OCI-M1 (cell line): ENCODE results near the gene RHOT1.
"Not testable (repeated sequence)": the region's sequence is repeated elsewhere in the genome, so short reads cannot be mapped to it uniquely, and the experiment has no call there.

Experiments used
- DNase-seq: peaks from one replicate; lab custom pipeline; 2025; lab: John Stamatoyannopoulos, UW

Gene RHOT1

GRCh38 chr17:32142038-32142856 is at the start of gene RHOT1:
Gene RHOT1, plus strand, starts transcription at chr17:32142502. Its CDS starts 191 bp downstream, at chr17:32142693.
- DNase-seq, result peak; percentile 93

DNA sequence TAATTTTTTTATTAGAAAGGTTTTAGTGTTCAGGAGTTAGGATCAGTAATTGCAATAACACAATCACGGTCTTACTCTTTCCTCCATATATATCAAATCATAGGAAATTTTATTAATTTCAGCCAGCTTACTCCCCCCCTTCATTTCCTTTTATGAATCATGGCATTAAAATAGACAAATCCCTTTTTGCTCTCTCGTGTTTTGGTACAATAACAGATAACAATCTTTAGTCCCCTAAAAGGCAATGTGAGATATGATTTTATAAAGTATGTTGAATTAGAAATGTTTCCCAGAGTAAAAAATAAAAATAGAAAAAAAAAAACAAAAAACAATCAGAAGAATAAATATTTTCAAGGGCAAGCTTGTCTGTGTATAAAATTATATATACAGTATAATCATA is 42.6 kb upstream of the RHOT1 start:
- no peak for DNase-seq

- not testable (repeated sequence) for DNase-seq
These were observed 42.0 kb upstream of the RHOT1 start for GRCh38 chr17:32100323-32100722.

- DNase-seq, result no peak
These were observed 41.2 kb upstream of the RHOT1 start for GRCh38 chr17:32100971-32101631.

DNA sequence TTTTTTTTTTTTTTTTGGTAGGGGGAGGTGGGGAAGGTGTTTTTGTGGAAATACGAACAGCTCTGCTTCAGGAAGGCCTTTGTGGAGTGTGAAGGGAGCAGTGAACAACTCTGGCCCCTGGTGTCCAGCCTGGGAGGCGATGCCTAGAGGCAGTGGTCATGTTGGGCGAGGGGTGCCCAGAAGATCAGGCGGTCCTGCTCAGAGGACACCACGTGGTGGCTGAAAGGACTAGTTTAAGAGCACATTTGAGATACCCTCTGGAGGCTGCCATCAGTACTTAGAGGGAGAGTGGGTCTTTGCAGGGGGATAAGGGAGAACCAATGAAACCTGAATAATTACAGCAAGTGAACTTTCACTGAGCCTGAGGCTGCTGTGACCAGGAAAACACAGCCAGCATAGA is 40.1 kb upstream of the RHOT1 start:
- no peak for DNase-seq

GRCh38 chr17:32102646-32103186 is 39.6 kb upstream of the RHOT1 start:
- no peak for DNase-seq

GRCh38 chr17:32103476-32104113 is 38.7 kb upstream of the RHOT1 start:
- no peak for DNase-seq

DNA sequence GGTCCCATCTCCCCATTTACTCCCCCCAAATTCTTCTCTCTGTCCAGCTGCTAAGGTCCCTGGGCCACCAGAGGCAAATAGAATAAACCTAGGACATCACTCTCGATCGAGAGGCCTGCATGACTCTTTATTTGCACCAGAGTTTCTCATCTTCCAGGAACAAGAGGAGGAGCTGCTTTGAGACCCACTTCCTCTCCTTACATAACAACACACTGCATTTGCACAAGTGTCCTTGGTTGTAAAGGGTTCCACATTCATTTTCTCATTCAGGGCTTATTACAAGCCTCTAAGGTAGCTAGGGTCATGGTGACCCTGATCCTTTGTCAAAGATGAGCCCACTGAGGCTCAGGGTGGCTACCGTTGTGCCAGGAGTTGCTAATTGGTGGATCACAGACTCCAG is 38.1 kb upstream of the RHOT1 start:
- DNase-seq, result no peak

DNA sequence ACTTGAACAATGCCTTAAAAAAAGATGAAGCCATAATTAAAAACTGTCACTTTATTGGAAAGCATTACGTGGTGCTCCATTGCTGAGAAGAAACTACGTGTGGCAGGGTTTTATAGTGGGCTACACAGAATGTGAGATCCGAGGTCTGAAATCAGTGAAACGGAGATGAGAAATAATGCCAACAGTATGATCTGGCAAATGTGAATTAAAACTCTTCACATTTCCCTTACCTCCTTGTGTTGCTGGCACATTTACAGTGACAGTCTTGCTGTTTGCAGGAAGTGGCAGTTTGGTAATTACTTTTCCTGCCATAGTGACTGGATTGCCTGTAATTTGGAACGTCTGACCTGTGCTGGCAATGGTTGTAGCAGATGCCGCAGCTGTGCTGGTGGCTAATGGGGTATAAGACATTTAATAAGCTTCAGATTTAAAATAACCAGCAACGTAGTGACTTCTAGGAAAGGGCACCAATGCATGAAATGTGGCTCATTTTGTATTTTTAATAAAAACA is 35.8 kb upstream of the RHOT1 start:
- not testable (repeated sequence) for DNase-seq

DNA sequence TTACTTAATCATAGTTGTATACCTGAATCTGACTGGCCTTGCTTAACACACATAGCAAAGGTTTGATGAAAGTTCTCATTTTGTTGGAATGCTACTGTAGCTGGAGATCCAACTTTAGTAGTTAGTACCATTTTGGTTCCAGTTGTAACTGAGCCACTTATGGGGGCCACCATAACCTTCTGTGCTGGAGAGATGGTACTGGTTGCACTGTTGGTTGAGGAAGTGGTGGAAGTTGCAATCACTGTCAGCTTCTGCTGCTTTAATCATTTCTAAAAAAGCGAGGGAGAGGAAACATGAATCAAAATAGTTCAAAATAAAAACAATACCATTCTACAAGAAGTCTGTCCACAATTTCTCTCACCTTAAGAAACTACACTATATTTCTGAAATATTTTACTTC is 35.1 kb upstream of the RHOT1 start:
- DNase-seq, result not testable (repeated sequence)

DNA sequence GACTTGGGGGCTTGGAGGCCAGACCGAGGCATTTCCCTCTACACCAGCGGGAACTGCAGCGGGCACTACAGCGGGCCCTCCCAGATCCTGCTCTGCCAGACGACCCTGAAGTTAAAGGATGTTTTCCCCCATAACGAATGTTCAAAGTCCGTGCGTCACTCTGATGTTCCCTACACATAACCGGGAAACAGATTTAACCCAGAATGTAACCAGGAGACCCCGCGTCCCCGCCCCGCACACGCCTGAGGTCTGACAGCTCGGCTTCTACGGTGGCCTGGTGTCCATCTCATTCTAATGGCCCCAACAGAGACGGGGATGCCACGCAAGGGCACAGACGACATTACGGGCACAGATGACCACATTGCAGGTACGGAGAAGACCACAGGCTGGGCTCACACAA is 31.7 kb upstream of the RHOT1 start:
- no peak for DNase-seq

DNA sequence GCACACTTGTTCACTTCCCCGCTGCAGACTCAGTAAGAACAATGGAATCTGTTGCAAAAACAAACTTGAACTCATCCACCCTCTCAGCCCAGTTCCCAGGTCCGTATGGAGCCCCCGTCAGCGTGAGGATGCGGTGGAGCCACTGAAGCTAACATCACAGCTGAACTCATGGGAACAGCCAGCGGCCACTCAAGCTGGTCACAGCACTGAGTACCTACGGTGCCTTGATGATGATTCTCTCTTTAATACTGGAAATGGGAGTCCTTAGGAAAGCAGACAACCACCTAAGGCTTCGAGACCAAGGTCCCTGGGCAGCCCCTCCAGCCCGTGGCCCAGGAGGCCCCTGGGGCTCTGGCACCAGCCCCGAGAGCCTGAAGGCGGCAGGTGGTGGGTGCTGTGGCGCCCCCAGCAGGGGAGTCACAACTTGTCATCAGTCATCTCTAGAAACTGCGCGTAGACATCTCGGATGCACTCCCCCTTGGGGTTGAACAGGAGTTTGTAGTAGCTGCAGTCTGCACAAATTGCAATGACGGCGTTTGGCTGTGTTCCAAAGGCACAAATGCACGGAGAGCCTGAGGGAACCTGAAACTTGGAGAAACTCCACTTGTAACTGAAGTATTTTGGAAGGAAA is 31.0 kb upstream of the RHOT1 start:
- DNase-seq, result peak; percentile 36

DNA sequence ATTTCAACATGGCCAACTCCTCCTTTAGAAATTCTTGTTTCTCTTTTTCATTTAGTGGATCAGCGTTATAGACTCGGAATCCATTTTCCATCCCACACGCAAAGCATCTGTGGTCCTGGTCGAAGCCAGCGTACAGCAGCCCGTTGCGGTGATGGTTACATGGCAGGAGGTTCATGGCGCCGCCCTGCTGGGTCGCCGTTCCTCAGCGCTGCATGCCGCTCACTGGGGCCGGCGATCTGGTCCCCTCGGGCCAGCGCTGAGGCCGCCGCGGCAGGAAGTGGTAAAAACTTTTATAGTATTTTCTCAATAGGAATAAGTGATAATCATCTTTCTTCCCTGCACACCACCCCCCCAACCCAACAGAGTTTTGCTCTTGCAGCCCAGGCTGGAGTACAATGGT is 29.9 kb upstream of the RHOT1 start:
- no peak for DNase-seq

- DNase-seq, result no peak
These were observed 27.8 kb upstream of the RHOT1 start for GRCh38 chr17:32114536-32114935.

DNA sequence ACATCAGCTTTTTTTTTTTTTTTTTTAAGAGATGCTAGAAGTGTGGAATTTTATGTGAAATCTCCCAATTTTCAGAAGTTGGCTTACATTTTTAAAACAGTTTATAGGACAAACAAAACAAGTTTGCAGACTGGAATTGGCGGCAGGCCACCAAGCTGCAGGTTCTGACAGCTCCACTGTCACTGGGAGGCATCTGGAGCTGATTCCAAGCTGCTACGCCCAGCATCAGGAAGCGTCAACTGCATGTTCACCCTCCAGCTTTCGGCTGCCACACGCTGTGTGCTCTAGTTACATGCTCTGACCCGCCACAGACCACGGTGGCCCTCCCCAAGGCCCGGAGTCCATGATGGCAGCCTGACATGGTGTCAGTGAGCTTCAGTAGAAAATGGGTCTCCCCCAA is 26.8 kb upstream of the RHOT1 start:
- not testable (repeated sequence) for DNase-seq

DNA sequence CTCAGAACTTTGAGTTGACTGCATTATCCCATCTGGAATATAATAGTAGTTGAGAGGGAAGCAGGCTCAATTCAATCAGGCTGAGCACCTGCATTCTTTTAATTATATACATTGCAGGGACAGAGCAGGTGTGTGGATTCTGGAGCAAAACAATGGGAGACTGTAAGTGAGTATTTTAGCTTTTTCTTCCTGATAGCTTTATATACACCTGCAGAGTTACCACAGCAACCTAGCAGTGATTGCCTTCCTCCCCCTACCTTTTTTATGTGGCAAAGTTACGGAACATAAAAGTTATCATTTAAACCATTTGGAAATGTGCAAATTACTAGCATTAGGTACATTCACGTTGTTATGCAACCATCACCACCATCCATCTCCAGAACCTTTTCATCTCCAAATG is 25.4 kb upstream of the RHOT1 start:
- DNase-seq, result no peak

DNA sequence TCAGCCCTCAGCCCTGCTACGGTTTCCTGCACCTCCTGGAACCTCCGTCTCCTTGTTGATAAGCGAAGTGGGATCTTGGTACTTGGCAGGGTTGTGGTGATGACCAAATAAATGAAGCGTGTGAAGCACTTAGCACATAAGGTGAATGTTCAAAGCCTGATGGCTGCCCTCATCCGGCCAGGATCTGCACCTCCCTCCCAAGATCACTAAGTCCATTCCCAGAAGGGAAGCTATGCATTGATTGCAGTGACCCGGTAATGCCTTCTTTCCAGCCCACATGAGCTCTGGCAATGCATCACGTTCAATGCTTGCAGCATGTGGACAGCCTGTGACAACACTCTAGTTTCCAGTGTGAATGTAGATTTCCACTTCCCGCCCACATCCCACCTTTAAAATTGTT is 24.9 kb upstream of the RHOT1 start:
- DNase-seq, result no peak

- DNase-seq, result not testable (repeated sequence)
These were observed 24.2 kb upstream of the RHOT1 start for GRCh38 chr17:32118088-32118487.

DNA sequence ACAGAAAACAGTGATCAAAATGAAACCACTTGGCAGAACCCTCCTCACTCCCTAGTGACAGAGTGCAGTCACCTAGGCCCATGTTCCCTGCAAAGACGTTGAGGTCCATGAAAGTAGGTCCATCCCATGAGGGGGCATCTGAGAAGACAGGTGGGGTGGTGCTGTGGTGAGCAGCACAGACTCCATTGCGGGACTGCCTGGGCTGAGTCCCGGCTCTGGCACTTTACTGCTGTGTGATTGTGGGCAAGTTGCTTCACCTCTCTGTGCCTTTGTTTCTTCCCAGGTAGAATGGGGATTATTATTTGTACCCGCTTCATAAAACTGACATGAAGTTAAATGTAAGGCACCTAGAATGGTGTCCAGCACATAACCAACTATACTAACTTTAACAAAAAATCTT is 23.5 kb upstream of the RHOT1 start:
- DNase-seq, result no peak

- no peak for DNase-seq
These were observed 22.2 kb upstream of the RHOT1 start for GRCh38 chr17:32120141-32120540.

DNA sequence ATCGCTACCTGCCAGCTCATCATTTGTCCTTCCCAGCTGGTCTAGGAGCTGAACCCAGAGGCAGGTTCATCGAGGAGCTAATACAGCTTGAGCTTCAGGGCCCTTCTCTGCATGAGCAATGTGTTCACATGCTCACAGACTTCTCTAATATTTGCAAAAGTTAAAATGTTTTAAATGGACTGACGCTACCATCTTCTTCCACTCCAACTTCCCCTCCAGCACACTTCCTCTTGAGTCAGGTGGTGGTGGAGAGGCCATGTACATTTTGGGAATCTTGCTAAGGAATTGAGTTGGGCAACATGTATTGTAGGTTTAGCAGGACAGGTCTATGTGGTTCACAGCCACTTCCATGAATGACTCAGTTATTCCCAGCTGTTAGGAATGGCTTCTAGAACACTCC is 21.6 kb upstream of the RHOT1 start:
- no peak for DNase-seq

- no peak for DNase-seq
These were observed 18.5 kb upstream of the RHOT1 start for GRCh38 chr17:32123782-32124181.
